Activated CD4-positive, alpha-beta T cell treated with anti-CD3 and anti-CD28 coated beads, Interleukin-2, amount 10 ng/mL, durations not matched to agents 7 days and 5 days (primary cell): ENCODE results near the gene CLEC17A. TPM values are rescaled to one million over a fixed set of nuclear protein-coding genes. Genes with fewer than 3 reads are reported as not detected.

Experiments used
- CTCF ChIA-PET: fragments of 350-600 bp; sonication (Branson Sonifier 250); formaldehyde crosslinking; loops from one replicate; lab custom pipeline; 2021; ENCODE audit warnings: antibody characterized with exemption; lab: Charles Lee
- POLR2A ChIA-PET: fragments of 350-600 bp; sonication (Branson Sonifier 250); formaldehyde crosslinking; loops from one replicate; lab custom pipeline; 2021; ENCODE audit warnings: antibody characterized with exemption; lab: Charles Lee
- DNase-seq: peaks from one replicate; pipeline ENCODE4 v3.0.0-alpha.2; 2020
- H3K27ac Mint-ChIP-seq: one replicate; pipeline ENCODE4 v1.8.0; 2021; ENCODE audit warnings: mild to moderate bottlenecking, moderate library complexity, mixed read lengths
- H3K27me3 Mint-ChIP-seq: one replicate; pipeline ENCODE4 v1.8.0; 2021; ENCODE audit warnings: mixed read lengths
- H3K36me3 Mint-ChIP-seq: one replicate; pipeline ENCODE4 v1.8.0; 2021; ENCODE audit warnings: low read depth, mixed read lengths
- H3K4me1 Mint-ChIP-seq: one replicate; pipeline ENCODE4 v1.8.0; 2021; ENCODE audit warnings: mixed read lengths
- H3K4me3 Mint-ChIP-seq: one replicate; pipeline ENCODE4 v1.8.0; 2021; ENCODE audit warnings: mild to moderate bottlenecking, moderate library complexity, mixed read lengths
- H3K9me3 Mint-ChIP-seq: one replicate; pipeline ENCODE4 v1.8.0; 2021; ENCODE audit warnings: mixed read lengths
- total RNA-seq, 2 experiments: library from RNA; stranded (reverse); gene quantifications; one replicate each; pipeline ENCODE4 v1.2.3, GENCODE V29; 2021

Gene CLEC17A
- total RNA-seq, 2 experiments from 2014 or later, result not detected

DNA sequence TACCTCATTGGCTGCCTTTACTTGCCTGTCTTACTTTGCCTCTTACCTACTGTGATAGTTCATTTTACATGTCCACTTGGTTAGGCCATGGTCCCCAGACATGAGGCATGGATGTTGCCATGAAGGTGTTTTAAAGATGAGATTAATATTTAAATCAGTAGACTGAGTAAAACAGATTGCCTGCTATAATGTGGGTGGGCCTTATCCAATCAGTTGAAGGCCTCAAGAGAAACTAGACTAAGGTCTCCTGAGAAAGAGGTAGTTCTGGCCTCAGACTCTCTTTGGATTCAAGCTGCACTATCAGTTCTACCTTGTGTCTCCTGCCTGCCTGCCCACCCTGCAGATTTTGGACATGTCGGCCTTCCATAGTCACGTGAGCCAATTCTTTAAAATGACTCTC lies 65.6 kb downstream of the CLEC17A start:
- Mint-ChIP-seq H3K9me3 (no peaks in the 10 kb centered on the region), H3K4me3 (no peak overlapping the region), H3K4me1 (no peaks in the 10 kb centered on the region), H3K27ac (no peak overlapping the region), H3K36me3 (no peaks in the 10 kb centered on the region), H3K27me3 (peaks cover 4% of the 10 kb centered on the region)
- no peak for DNase-seq
- ChIA-PET CTCF (no interaction called here), POLR2A (no interaction called here)

DNA sequence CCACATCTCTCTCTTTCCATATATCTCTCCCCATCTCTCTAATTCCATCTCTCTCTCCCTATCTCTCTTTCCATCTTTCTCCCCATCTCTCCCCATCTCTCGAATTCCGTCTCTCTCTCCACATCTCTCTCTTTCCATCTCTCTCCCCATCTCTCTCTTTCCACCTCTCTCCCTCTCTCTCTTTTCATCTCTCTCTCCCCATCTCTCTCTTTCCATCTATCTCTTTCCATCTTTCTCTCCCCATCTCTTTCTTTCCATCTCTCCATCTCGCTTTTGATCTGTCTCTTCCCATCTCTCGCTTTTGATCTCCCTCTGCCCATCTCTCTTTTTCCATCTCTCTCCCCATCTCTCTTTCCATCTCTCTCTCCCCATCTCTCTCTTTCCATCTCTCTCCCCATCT lies 66.1 kb downstream of the CLEC17A start:
- CTCF ChIA-PET, result no interaction called here
- POLR2A ChIA-PET, result no interaction called here
- Mint-ChIP-seq H3K4me3 (no peak overlapping the region), H3K9me3 (no peaks in the 10 kb centered on the region), H3K27ac (no peak overlapping the region), H3K27me3 (peaks cover 4% of the 10 kb centered on the region), H3K4me1 (no peaks in the 10 kb centered on the region), H3K36me3 (no peaks in the 10 kb centered on the region)
- no peak for DNase-seq

DNA sequence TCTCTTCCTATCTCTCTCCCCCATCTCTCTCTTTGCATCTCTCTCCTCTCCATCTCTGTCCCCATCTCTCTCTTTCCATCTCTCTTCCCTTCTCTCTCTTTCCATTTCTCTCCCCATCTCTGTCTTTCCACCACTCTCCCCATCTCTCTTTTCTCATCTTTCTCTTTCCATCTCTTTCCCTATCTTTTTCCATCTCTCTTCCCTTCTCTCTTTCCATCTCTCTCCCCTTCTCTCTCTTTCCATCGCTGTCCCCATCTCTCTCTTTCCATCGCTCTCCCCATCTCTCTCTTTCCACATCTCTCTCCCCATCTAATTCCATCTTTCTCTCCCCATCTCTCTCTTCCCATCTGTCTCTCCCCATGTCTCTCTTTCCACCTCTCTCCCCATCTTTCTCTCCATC lies 67.3 kb downstream of the CLEC17A start:
- H3K36me3 Mint-ChIP-seq, result no peaks in the 10 kb centered on the region
- POLR2A ChIA-PET, result no interaction called here
- H3K4me3 Mint-ChIP-seq, result no peak overlapping the region
- H3K9me3 Mint-ChIP-seq, result no peaks in the 10 kb centered on the region
- no peak overlapping the region for H3K27ac Mint-ChIP-seq
- no peaks in the 10 kb centered on the region for H3K4me1 Mint-ChIP-seq
- CTCF ChIA-PET, result no interaction called here
- DNase-seq, result no peak
- peaks cover 4% of the 10 kb centered on the region for H3K27me3 Mint-ChIP-seq

DNA sequence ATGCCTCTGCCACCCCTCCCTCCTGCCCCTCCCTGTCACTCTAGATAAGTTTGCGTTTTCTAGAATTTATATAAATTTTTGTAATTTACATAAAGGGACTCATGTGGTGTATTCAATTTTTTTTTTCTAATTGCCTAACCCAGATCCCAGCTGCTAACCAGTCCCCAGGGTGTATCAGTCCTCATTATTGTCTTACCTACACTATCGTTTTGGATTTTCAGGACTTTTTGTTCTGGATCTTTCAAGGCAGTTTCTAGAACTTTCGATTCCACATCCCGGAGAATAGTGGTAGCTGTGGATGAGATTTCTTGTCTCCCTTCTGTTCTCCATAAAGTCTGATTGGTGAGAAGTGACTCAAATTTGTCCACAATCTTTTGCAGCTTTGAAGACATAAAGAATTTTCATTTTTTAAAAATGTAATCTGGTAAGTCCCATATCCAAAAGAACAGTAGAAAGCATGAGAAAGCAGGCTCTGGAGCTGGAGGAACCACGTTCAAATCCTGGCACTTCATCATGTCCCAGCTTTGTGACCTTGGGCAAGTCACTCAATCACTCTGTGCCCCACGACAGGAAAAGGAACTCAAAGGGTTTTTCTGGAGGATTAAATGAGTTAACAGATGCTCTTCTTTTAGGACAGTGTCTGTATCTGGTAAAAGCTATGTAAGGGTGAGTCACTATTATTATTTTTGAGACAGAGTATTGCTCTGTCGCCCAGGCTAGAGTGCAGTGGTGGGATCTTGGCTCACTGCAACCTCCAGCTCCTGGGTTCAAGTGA lies 72.1 kb downstream of the CLEC17A start:
- Mint-ChIP-seq H3K27me3 (no peaks in the 10 kb centered on the region), H3K36me3 (no peaks in the 10 kb centered on the region), H3K4me1 (no peaks in the 10 kb centered on the region), H3K9me3 (no peaks in the 10 kb centered on the region), H3K4me3 (no peak overlapping the region), H3K27ac (no peak overlapping the region)
- ChIA-PET CTCF (interaction anchor here (0.6 kb wide), 1 partner anchor 114 kb away, joined by 3 read pairs; no protein-coding TSS in a partner anchor), POLR2A (no interaction called here)
- no peak for DNase-seq

DNA sequence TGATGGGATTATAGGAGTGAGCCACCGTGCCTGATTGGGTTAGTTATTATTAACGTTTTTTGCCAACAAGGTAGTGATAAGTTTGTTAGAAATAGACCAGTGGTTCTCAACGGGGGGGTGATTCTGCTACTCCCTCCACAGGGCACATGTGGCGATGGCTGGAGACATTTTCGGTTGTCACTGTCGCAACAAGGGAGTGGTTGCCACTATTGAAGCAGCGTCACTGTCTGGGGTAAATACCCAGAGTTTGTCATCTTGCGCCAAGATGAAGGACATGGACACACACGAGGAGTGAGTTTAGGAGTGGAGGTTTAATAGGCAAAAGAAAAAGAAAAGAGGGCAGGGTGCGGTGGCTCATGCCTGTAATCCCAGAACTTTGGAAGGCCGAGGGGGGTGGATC lies 72.8 kb downstream of the CLEC17A start:
- Mint-ChIP-seq H3K27me3 (no peaks in the 10 kb centered on the region), H3K36me3 (no peaks in the 10 kb centered on the region), H3K9me3 (no peaks in the 10 kb centered on the region), H3K4me1 (no peaks in the 10 kb centered on the region), H3K27ac (no peak overlapping the region), H3K4me3 (no peak overlapping the region)
- CTCF ChIA-PET, result interaction anchor here (0.6 to 0.7 kb wide), 2 partner anchors 1583 to 1594 kb away, joined by 3 to 6 read pairs; no protein-coding TSS in a partner anchor
- POLR2A ChIA-PET, result no interaction called here
- no peak for DNase-seq

DNA sequence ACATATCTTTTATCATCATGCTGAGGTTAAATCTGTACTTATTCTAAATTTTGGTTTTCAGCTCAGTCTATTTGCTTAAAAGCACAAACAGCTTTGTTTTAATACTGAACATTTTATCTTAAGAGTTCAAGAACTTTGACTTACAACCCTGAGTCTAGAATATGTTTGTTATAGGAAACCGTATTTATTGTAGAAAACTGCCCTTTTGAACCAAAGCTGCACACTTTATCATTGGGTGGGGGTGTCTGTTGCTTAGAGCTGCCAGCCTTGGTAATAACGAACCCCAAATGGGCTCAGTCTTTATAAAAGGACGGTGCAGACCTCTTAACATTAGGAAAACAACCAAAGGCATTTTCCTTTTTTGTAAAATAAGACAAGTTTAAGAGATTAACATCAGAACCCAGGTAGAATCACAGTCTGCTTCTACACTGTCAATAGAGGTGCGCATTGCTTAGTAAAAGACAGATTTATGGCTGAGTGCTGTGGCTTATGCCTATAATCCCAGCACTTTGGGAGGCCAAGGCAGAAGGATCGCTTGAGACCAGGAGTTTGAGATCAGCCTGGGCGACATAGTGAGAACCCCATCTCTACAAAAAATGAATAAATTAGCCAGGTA lies 77.1 kb downstream of the CLEC17A start:
- Mint-ChIP-seq H3K36me3 (no peaks in the 10 kb centered on the region), H3K27me3 (peaks cover 3% of the 10 kb centered on the region), H3K4me3 (no peak overlapping the region), H3K27ac (no peak overlapping the region), H3K4me1 (peaks cover 3% of the 10 kb centered on the region), H3K9me3 (no peaks in the 10 kb centered on the region)
- CTCF ChIA-PET, result no interaction called here
- POLR2A ChIA-PET, result no interaction called here
- DNase-seq, result no peak

DNA sequence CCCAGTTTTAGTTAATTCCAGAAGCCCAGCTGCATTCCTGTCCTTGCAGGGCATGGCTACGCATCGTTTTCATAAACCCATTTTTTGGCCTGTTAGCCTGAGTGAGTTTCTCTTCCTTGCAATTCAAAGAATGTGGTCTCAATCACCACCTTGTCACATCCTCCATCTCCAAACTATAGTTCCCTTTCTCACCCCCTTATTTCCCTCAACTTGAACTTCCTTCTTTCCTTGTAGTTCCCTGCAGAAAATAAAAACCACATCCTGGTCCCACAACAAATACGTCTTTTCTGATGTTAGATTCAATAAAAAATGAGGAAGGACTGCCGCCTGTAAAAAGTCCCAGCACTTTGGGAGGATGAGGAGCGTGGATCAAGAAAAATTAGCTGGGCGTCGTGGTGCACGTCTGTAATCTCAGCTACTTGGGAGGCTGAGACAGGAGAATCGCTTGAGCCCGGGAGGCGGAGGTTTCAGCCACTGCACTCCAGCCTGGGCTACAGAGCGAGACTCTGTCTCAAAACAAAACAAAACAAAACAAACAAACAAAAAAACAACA lies 78.6 kb downstream of the CLEC17A start:
- Mint-ChIP-seq H3K4me3 (no peak overlapping the region), H3K27ac (no peak overlapping the region), H3K27me3 (peaks cover 3% of the 10 kb centered on the region), H3K4me1 (peaks cover 3% of the 10 kb centered on the region), H3K9me3 (no peaks in the 10 kb centered on the region), H3K36me3 (no peaks in the 10 kb centered on the region)
- CTCF ChIA-PET, result no interaction called here
- POLR2A ChIA-PET, result no interaction called here
- no peak for DNase-seq

Other genes with a start within 250 kb of the CLEC17A start
- 100 to 1,000 TPM; 304 to 310 TPM for gene ADGRE5, start 201.6 kb upstream of the CLEC17A start, total RNA-seq
- gene DDX39A, start 163.7 kb upstream of the CLEC17A start, total RNA-seq, result 100 to 1,000 TPM; 232 to 269 TPM
- 100 to 1,000 TPM; 238 to 242 TPM for gene PKN1, start 149.8 kb upstream of the CLEC17A start, total RNA-seq
- gene PTGER1, start 107.7 kb upstream of the CLEC17A start, total RNA-seq, result under 1 TPM; 0.19 to 0.27 TPM
- gene GIPC1, start 87.0 kb upstream of the CLEC17A start, total RNA-seq, result 10 to 100 TPM; 36.5 to 47.2 TPM
- 100 to 1,000 TPM in 1 of 2 experiments, 10 to 100 TPM in 1; 89.7 to 100 TPM for gene DNAJB1, start 64.7 kb upstream of the CLEC17A start, total RNA-seq
- gene TECR, start 53.5 kb upstream of the CLEC17A start, total RNA-seq, result 100 to 1,000 TPM; 169 to 190 TPM
- 100 to 1,000 TPM; 121 to 123 TPM for gene NDUFB7, start 11.0 kb upstream of the CLEC17A start, total RNA-seq
- gene ADGRE3, start 91.8 kb downstream of the CLEC17A start, total RNA-seq, result not detected
- 10 to 100 TPM; 12.5 to 14.9 TPM for gene ZNF333, start 107.0 kb downstream of the CLEC17A start, total RNA-seq
- gene ADGRE2, start 195.5 kb downstream of the CLEC17A start, total RNA-seq, result under 1 TPM; 0.42 to 0.73 TPM